Activated CD8-positive, alpha-beta memory T cell treated with anti-CD3 and anti-CD28 coated beads, Interleukin-2, amount 50 U/mL, for 1 hour (primary cell): ENCODE measurements around the gene TRAPPC2.
"Not testable (repeated sequence)": the region's sequence is repeated elsewhere in the genome, so short reads cannot be mapped to it uniquely, and the experiment has no call there.

Source experiments
- DNase-seq: peaks from one replicate; pipeline ENCODE4 v3.0.0-alpha.2; 2020; ENCODE audit errors: extremely low read depth

Gene TRAPPC2

DNA sequence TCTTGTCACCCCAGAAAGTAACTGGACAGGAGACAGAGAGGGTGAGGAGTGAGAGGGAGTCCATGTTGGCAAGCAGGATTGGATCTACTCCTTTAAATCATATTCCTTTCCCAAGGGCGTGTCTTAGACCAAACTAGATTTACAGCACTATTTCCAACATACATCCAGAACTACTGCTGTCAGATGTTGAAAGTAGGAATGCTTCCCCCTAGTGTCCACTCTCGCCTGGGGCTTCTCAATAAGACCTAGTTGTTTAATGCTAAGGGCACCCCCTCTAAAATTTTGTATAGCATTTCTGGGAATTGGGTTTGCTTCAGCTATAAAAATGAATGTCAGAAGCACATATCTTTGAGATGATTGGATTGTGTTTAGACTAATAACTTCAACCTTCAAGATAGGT lies 13.4 kb upstream of the TRAPPC2 start:
- DNase-seq = no peak

GRCh38 chrX:13742397-13743176 lies 8.2 kb upstream of the TRAPPC2 start:
- no peak for DNase-seq

GRCh38 chrX:13741695-13742094 lies 7.3 kb upstream of the TRAPPC2 start:
- no peak for DNase-seq

DNA sequence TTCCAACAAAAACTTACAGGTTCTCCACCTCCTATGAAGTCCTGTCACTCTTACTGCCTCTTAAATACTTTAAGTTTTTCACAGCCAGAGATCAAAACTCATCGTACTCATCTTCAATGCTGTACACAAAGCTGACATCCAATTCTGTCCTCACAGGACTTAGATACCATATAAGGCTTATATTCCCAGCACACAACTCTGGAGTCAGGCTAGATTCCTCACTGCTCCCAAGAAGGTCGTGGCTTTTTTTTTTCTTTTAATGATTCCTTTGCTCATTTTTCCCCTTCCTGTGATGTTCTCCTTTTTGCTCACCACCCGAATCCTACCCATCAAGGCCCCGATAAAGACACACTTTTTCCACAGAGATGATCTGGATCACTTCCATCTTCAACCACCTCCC lies 914 bp downstream of the TRAPPC2 start:
- DNase-seq = no peak

DNA sequence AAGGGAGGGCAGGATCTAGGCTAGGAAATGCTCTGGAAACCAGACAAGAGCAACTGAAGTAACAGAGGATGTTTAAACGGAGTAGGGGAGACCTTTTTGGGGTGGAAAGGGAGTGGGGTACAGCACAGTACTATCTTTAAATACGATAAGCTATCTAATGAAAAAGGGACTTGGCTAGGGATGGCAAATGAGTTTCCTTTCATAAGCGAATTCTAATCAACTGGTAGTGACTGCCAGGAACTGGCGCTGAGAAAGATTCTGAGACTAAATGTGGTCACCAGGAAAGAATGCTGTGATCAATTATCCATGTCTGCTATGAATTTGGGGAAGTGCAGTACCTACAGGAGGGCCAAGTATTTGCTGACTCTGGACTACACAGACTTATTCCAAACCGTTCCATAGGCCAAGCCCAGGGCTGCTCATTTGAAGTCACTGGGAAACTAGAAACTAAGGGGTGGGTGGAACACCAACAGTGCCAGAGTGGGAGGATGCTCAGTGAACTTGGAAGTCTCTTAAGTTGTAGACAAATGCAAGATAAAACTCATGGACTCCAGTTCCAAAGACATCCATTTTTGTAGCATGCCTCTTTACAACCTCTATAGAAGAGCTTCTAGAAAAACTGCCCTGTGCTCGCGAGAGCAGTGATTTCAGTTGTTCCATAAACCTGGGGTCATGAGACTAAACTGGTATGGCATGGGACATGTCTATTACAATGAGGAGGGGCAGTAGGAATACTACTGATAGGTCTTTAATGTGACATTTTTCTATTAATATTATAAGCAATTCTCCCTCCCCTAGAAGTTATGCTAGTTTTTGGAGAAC lies 2.0 kb downstream of the TRAPPC2 start:
- no peak for DNase-seq

DNA sequence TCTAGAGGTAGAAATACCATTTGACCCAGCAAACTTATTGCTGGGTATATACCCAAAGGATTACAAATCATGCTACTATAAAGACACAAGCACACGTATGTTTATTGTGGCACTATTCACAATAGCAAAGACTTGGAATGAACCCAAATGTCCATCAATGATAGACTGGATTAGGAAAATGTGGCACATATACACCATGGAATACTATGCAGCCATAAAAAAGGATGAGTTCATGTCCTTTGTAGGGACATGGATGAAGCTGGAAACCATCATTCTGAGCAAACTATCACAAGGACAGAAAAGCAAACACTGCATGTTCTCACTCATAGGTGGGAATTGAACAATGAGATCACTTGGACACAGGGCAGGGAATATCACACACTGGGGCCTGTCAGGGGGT lies 3.9 kb downstream of the TRAPPC2 start:
- not testable (repeated sequence) for DNase-seq

DNA sequence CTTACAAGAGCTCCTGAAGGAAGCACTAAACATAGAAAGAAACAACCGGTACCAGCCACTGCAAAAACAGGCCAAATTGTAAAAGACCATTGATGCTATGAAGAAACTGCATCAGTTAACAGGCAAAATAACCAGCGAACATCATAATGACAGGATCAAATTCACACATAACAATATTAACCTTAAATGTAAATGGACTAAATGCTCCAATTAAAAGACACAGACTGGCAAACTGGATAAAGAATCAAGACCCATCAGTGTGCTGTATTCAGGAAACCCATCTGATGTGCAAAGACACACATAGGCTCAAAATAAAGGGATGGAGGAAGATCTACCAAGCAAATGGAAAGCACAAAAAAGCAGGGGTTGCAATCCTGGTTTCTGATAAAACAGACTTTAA lies 7.8 kb downstream of the TRAPPC2 start:
- DNase-seq = not testable (repeated sequence)

GRCh38 chrX:13724878-13725277 lies 9.5 kb downstream of the TRAPPC2 start:
- DNase-seq = not testable (repeated sequence)

- no peak for DNase-seq
These were observed 12.5 kb downstream of the TRAPPC2 start for GRCh38 chrX:13721819-13722519.

- no peak for DNase-seq
These were observed 13.0 kb downstream of the TRAPPC2 start for GRCh38 chrX:13721371-13721770.

GRCh38 chrX:13719192-13719856 lies 15.1 kb downstream of the TRAPPC2 start:
- DNase-seq = no peak

DNA sequence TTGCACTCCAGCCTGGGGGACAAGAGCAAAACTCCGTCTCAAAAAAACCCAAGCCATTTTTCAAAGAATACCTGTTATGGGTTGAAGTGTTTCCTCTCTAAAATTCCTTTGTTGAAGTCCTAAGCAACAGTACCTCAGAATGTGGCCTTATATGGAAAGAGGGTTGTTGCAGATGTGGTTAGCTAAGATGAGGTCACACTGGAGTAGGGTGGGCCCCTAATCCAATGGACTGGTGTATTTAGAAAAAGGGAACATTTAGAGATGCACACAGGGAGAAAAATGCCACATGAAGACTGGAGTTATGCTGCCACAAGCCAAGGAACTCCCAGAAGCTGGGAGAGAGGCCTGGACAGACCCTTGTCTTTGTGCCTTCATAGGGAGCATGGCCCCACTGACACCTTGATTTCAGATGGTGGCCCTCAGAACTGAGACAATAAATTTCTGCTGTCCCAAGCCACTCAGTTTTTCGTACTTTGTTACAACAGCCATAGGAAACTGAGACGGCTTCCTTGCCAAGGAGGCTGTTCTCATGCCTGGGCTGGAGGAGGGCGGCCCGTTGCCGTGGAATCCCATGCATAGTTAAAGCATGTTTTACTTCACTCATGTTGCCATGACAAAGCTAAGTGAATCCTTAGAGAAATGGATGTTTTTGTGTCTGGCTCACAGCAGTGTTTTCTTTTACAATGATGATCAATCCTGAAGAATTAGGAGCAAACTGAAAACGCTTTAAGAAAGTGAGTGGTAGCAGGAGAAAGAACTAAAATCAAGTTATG lies 16.5 kb downstream of the TRAPPC2 start:
- DNase-seq = no peak

DNA sequence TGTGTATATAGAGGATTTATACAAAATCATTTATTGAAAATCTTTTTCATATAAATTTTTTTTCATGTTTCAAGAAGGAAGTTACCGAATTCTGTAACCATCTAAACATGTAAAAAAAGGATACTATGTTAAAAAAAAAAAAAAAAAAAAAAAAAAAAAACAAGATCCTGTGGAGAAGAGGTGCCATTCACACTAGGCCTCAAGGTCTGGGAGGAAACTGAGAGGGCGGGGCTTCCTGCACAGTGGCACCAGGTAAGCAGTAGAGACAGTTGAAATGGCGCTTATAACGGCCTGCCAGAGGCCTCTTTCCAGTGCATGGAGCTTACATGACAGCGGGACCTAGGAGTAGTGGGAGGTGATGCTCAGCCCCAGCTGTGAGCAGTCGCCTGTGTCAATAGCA lies 17.5 kb downstream of the TRAPPC2 start:
- DNase-seq = no peak

DNA sequence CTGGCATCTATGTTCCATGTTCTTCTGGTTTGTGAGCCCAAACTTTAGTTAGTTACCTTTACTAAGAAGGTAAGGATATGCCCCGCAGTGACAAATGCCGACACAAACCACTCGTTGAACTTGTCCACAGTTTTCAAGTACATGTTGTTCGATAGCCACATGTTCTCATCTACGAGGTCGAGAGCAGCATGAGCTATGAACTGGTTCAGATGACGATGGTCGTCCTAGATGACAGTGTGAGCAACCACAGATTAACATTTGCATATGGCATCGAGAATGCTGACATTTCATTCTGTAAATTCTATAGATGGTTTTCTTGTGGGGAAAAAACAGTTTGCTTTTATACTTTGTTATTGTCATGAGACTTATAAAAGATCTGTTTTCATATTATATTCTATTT lies 18.0 kb downstream of the TRAPPC2 start:
- DNase-seq = no peak

DNA sequence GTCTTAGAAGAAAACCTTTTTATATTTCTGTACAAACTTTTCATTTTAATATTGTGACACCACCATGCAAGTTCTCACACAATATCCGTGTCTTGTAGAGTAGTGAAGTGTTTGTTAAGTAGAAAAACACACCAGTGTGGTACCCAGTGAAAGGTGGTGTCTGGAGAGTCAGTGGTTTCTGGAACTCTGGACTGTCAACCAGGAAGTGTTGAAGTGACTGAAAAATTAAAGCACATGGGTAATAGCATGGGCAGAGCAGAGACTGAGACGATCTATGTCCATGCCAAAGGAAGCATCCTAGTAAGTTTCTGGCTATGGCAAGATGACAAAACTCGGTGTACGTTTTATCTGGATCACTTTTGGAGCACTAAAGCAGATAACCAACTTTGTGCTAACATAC lies 23.3 kb downstream of the TRAPPC2 start:
- DNase-seq = no peak

GRCh38 chrX:13703589-13703988 lies 30.8 kb downstream of the TRAPPC2 start:
- DNase-seq = no peak

- no peak for DNase-seq
These were observed 31.3 kb downstream of the TRAPPC2 start for GRCh38 chrX:13703135-13703534.

GRCh38 chrX:13702111-13702789 lies 32.2 kb downstream of the TRAPPC2 start:
- DNase-seq = no peak

DNA sequence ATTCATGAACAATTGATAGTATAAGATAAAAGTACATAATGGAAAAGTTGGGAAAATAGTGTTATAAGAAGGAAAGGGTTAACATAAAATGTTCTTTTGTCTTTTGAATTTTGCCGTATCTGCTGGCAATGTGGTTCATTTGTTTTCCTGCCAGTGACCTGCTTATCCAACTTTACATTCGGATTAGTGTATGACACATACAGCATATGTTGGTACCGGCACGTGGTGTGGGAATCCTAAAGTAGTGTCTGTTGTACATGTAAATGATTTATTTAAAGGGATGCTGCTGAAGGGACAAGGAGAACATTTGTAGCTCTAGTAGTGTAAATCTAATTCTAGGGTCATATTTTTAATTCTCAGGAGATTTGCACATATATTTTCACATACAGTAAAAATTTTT lies 34.0 kb downstream of the TRAPPC2 start:
- DNase-seq = no peak

DNA sequence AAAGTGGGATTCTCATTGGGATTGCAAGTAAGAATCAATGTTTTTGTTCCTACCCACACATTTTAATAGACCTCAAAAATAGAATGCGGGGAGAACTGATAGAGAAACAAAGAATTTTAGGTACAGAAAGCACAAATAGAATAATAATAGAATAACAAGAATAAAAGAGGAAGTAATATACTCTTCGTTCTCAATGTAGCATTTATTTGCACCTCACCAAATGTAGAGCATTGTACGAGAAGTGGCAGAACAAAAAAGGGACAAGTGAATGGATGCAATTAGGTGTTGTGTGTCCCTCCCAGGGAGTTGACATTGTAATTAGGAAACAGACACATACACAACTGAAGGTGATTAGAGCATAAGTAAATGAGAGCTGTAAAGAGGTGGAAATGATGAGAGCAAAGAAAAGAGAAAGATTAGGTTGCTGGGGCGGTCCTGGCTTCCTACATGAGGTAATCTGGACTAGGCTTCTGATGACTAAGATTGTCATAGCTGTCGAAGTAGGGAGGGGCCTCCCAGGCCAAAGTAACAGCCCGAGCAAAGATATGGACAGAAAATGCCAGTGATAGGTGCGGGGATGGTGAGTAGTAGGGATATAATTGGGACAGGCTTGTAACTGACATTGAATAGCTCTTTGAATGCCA lies 35.1 kb downstream of the TRAPPC2 start:
- no peak for DNase-seq
